PC-9 (cell line): ENCODE data around the gene HBQ1. TPM values are rescaled to one million over a fixed set of nuclear protein-coding genes. Genes with fewer than 3 reads are reported as not detected.
"Not testable (repeated sequence)": the region's sequence is repeated elsewhere in the genome, so short reads cannot be mapped to it uniquely, and the experiment has no call there.

Experiments used
- BruUV-seq: library from RNA; stranded (reverse); fragments of 400-500 nt; replicated peaks from 2 replicates; lab custom pipeline; 2021; lab: Mats Ljungman, UMichigan
- CTCF ChIA-PET: fragments of 300-600 bp; sonication (Branson Sonifier 250); formaldehyde crosslinking; loops from one replicate; lab custom pipeline; 2022; ENCODE audit warnings: antibody characterized with exemption; lab: Charles Lee
- POLR2A ChIA-PET: fragments of 300-600 bp; sonication (Branson Sonifier 250); formaldehyde crosslinking; loops from one replicate; lab custom pipeline; 2022; ENCODE audit warnings: antibody characterized with exemption; ENCODE audit not compliant: unreplicated experiment; lab: Charles Lee
- DNase-seq, 2 experiments: peaks; one replicate each; pipeline versions ENCODE4 v3.0.0 to v3.0.0-alpha.2; 2015 to 2022; ENCODE audit warnings: mixed read lengths in 1 of 2
- H2AFZ ChIP-seq: fragments of 200-600 bp; sonication (generic); 2 replicates; pipeline ENCODE4 v1.8.1; 2017; ENCODE audit warnings: antibody characterized with exemption
- H3F3A ChIP-seq: fragments of 200-600 bp; sonication (generic); 2 replicates; pipeline ENCODE4 v1.8.1; 2017; ENCODE audit warnings: antibody characterized with exemption, mild to moderate bottlenecking, low read depth; ENCODE audit not compliant: insufficient read depth
- H3K27ac ChIP-seq: fragments of 200-600 bp; sonication (generic); 2 replicates; pipeline ENCODE4 v1.6.1; 2016; ENCODE audit warnings: mixed run types
- H3K27me3 ChIP-seq: fragments of 200-600 bp; sonication (generic); 2 replicates; pipeline ENCODE4 v1.6.1; 2016; ENCODE audit warnings: low read depth, mixed run types; ENCODE audit not compliant: insufficient read depth
- H3K36me3 ChIP-seq: fragments of 200-600 bp; sonication (generic); 2 replicates; pipeline ENCODE4 v1.6.1; 2016; ENCODE audit warnings: low read depth, mixed run types
- H3K4me1 ChIP-seq: fragments of 200-600 bp; sonication (generic); replicated peaks from 2 replicates; pipeline ENCODE4 v1.6.1; 2016; ENCODE audit warnings: mixed run types; ENCODE audit not compliant: insufficient read depth
- H3K4me2 ChIP-seq: fragments of 200-600 bp; sonication (generic); 2 replicates; pipeline ENCODE4 v1.6.1; 2017; ENCODE audit warnings: mixed run types
- H3K4me3 ChIP-seq: fragments of 200-600 bp; sonication (generic); 2 replicates; pipeline ENCODE4 v1.6.1; 2016; ENCODE audit warnings: mixed run types
- H3K79me2 ChIP-seq: fragments of 200-600 bp; sonication (generic); 2 replicates; pipeline ENCODE4 v1.6.1; 2017; ENCODE audit warnings: low read depth, mixed run types
- H3K9me2 ChIP-seq: fragments of 200-600 bp; sonication (generic); 2 replicates; pipeline ENCODE4 v1.8.1; 2017; ENCODE audit warnings: mild to moderate bottlenecking; ENCODE audit not compliant: insufficient read depth
- H3K9me3 ChIP-seq: fragments of 200-600 bp; sonication (generic); 2 replicates; pipeline ENCODE4 v1.8.1; 2016; ENCODE audit warnings: low read depth; ENCODE audit not compliant: insufficient read depth
- H4K20me1 ChIP-seq: fragments of 200-600 bp; sonication (generic); 2 replicates; pipeline ENCODE4 v1.8.1; 2017; ENCODE audit not compliant: insufficient read depth
- CTCF ChIP-seq: fragments of 200-600 bp; sonication (generic); conservative IDR thresholded peaks from 2 replicates; pipeline ENCODE4 v1.6.1; 2017; ENCODE audit warnings: mixed run types, antibody characterized with exemption, mild to moderate bottlenecking, moderate library complexity
- EZH2 ChIP-seq: fragments of 200-600 bp; sonication (generic); IDR thresholded peaks from 2 replicates; pipeline ENCODE4 v1.8.0; 2017; ENCODE audit warnings: antibody characterized with exemption, low read depth
- intact Hi-C: fragments of 100-400 bp; cut with micrococcal nuclease; formaldehyde crosslinking; loops from one replicate; pipeline ENCODE4 v1.10.0; 2022; ENCODE audit not compliant: unreplicated experiment
- total RNA-seq: library from RNA; stranded (reverse); gene quantifications from 2 replicates; pipeline ENCODE4 v1.2.3, GENCODE V29; 2021

HBQ1 gene
- total RNA-seq, 1 experiment from 2014 or later: not detected

DNA sequence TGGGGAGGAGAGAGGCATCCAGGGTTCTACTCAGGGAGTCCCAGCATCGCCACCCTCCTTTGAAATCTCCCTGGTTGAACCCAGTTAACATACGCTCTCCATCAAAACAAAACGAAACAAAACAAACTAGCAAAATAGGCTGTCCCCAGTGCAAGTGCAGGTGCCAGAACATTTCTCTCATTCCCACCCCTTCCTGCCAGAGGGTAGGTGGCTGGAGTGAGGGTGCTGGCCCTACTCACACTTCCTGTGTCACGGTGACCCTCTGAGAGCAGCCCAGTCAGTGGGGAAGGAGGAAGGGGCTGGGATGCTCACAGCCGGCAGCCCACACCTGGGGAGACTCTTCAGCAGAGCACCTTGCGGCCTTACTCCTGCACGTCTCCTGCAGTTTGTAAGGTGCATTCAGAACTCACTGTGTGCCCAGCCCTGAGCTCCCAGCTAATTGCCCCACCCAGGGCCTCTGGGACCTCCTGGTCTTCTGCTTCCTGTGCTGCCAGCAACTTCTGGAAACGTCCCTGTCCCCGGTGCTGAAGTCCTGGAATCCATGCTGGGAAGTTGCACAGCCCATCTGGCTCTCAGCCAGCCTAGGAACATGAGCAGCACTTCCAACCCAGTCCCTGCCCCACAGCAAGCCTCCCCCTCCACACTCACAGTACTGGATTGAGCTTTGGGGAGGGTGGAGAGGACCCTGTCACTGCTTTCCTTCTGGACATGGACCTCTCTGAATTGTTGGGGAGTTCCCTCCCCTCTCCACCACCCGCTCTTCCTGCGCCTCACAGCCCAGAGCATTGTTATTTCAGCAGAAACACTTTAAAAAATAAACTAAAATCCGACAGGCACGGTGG is 6.1 kb upstream of the HBQ1 start:
- DNase-seq, POLR2A ChIA-PET, H3K4me3 ChIP-seq, CTCF ChIA-PET, H3K79me2 ChIP-seq, BruUV-seq, H3K36me3 ChIP-seq, H3K27ac ChIP-seq, H3K4me1 ChIP-seq, H4K20me1 ChIP-seq, H3K9me3 ChIP-seq, H2AFZ ChIP-seq, H3K9me2 ChIP-seq, H3K4me2 ChIP-seq, intact Hi-C loops: not testable (repeated sequence)
- H3F3A ChIP-seq: peaks cover 16% of the 10 kb centered on the region; the same call in 1 of the 2 replicates
- H3K27me3 ChIP-seq: peaks cover 28% of the 10 kb centered on the region

GRCh38 chr16:175011-175949 is 5.0 kb upstream of the HBQ1 start:
- Histone ChIP-seq H3K36me3 (no peaks in the 10 kb centered on the region), H3F3A (peaks cover 16% of the 10 kb centered on the region; the same call in 1 of the 2 replicates), H3K4me1 (no peaks in the 10 kb centered on the region), H3K79me2 (no peaks in the 10 kb centered on the region), H3K4me3 (no peak overlapping the region), H3K27ac (no peak overlapping the region), H3K27me3 (peaks cover 26% of the 10 kb centered on the region), H3K9me3 (no peaks in the 10 kb centered on the region), H2AFZ (no peak overlapping the region), H3K4me2 (no peak overlapping the region), H3K9me2 (no peaks in the 10 kb centered on the region), H4K20me1 (peaks cover 9% of the 10 kb centered on the region; the same call in 1 of the 2 replicates)
- TF ChIP-seq CTCF (no peak), EZH2 (no peak)
- DNase-seq: no peak
- intact Hi-C loops: no loop called here
- CTCF ChIA-PET: interaction anchor here (0.7 kb wide), 2 partner anchors 15 to 109 kb away, joined by 3 read pairs; no protein-coding TSS in a partner anchor
- BruUV-seq: no TSS peak
- POLR2A ChIA-PET: no interaction called here

DNA sequence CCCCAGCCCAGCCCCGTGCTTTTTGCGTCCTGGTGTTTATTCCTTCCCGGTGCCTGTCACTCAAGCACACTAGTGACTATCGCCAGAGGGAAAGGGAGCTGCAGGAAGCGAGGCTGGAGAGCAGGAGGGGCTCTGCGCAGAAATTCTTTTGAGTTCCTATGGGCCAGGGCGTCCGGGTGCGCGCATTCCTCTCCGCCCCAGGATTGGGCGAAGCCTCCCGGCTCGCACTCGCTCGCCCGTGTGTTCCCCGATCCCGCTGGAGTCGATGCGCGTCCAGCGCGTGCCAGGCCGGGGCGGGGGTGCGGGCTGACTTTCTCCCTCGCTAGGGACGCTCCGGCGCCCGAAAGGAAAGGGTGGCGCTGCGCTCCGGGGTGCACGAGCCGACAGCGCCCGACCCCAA is 4.3 kb upstream of the HBQ1 start:
- H3K9me3 ChIP-seq, H3K27ac ChIP-seq, H3K4me2 ChIP-seq, H3K4me1 ChIP-seq, H3K79me2 ChIP-seq, intact Hi-C loops, BruUV-seq, H3K36me3 ChIP-seq, H3K4me3 ChIP-seq, H4K20me1 ChIP-seq, H3K9me2 ChIP-seq, DNase-seq, H2AFZ ChIP-seq, CTCF ChIA-PET, POLR2A ChIA-PET: not testable (repeated sequence)
- Histone ChIP-seq H3F3A (peaks cover 16% of the 10 kb centered on the region; the same call in 1 of the 2 replicates), H3K27me3 (peaks cover 23% of the 10 kb centered on the region)

DNA sequence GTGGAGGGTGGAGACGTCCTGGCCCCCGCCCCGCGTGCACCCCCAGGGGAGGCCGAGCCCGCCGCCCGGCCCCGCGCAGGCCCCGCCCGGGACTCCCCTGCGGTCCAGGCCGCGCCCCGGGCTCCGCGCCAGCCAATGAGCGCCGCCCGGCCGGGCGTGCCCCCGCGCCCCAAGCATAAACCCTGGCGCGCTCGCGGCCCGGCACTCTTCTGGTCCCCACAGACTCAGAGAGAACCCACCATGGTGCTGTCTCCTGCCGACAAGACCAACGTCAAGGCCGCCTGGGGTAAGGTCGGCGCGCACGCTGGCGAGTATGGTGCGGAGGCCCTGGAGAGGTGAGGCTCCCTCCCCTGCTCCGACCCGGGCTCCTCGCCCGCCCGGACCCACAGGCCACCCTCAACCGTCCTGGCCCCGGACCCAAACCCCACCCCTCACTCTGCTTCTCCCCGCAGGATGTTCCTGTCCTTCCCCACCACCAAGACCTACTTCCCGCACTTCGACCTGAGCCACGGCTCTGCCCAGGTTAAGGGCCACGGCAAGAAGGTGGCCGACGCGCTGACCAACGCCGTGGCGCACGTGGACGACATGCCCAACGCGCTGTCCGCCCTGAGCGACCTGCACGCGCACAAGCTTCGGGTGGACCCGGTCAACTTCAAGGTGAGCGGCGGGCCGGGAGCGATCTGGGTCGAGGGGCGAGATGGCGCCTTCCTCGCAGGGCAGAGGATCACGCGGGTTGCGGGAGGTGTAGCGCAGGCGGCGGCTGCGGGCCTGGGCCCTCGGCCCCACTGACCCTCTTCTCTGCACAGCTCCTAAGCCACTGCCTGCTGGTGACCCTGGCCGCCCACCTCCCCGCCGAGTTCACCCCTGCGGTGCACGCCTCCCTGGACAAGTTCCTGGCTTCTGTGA is 3.5 kb upstream of the HBQ1 start, which contains the start of gene HBA1:
HBA1 (plus strand) TSS at position 204 of the 906 bp plus-strand sequence; CDS start at position 241, 37 bp downstream.
- H3K27ac ChIP-seq, H2AFZ ChIP-seq, POLR2A ChIA-PET, H3K9me2 ChIP-seq, CTCF ChIA-PET, H3K9me3 ChIP-seq, H4K20me1 ChIP-seq, H3K4me1 ChIP-seq, H3K4me3 ChIP-seq, DNase-seq, H3K79me2 ChIP-seq, H3K36me3 ChIP-seq, intact Hi-C loops, BruUV-seq, H3K4me2 ChIP-seq: not testable (repeated sequence)
- Histone ChIP-seq H3F3A (peaks cover 16% of the 10 kb centered on the region; the same call in 1 of the 2 replicates), H3K27me3 (peaks cover 18% of the 10 kb centered on the region)
